OCI-LY7 (cell line): ENCODE measurements around the gene CSNK2A1.
"Not testable (repeated sequence)": the region's sequence is repeated elsewhere in the genome, so short reads cannot be mapped to it uniquely, and the experiment has no call there.

Source experiments
- EZH2phosphoT487 ChIP-seq: fragments of 200-600 bp; sonication (generic); IDR thresholded peaks from 2 replicates; pipeline ENCODE4 v1.6.1; 2018; ENCODE audit warnings: low read depth, borderline replicate concordance, mild to moderate bottlenecking, mixed run types, antibody characterized with exemption, low read length, moderate library complexity, mixed read lengths
- TF ChIP-seq, protein P1 (sequence below): fragments of 200-600 bp; sonication (generic); conservative IDR thresholded peaks from 2 replicates; pipeline ENCODE4 v1.5.1; 2014; ENCODE audit warnings: mild to moderate bottlenecking, antibody characterized with exemption, low read length, moderate library complexity, mixed read lengths

DNA sequence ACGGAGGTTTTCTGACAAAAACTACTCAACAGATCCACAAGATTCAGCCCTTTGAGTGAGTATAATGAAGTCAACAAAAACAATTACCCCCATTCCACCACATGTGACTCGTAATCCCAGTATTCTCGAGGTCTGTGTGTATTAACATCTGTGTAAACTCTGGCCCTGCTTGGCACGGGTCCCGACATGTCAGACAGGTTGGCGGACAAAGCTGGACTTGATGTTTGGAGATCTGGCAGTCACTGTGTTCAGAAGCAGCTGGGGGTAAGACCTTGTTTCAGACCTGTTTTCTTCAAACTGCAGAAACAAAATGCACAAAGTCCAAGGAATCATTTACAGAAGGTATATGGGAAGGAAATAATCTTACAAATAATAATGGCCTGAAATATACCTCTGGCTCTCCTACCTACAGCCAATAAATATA lies 35.2 kb downstream of the CSNK2A1 start:
- TF ChIP-seq, protein P1, sequence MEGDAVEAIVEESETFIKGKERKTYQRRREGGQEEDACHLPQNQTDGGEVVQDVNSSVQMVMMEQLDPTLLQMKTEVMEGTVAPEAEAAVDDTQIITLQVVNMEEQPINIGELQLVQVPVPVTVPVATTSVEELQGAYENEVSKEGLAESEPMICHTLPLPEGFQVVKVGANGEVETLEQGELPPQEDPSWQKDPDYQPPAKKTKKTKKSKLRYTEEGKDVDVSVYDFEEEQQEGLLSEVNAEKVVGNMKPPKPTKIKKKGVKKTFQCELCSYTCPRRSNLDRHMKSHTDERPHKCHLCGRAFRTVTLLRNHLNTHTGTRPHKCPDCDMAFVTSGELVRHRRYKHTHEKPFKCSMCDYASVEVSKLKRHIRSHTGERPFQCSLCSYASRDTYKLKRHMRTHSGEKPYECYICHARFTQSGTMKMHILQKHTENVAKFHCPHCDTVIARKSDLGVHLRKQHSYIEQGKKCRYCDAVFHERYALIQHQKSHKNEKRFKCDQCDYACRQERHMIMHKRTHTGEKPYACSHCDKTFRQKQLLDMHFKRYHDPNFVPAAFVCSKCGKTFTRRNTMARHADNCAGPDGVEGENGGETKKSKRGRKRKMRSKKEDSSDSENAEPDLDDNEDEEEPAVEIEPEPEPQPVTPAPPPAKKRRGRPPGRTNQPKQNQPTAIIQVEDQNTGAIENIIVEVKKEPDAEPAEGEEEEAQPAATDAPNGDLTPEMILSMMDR = not testable (repeated sequence)
- TF ChIP-seq EZH2phosphoT487 = not testable (repeated sequence)
